HS-27A (cell line): ENCODE results near the gene GNG8.
A peak's percentile ranks its signal among the peaks of the same experiment; 100 is the strongest.

Source experiments
- DNase-seq: peaks from one replicate; pipeline ENCODE4 v3.0.0-alpha.2; 2012; ENCODE audit warnings: low read depth, missing footprints

Gene GNG8

DNA sequence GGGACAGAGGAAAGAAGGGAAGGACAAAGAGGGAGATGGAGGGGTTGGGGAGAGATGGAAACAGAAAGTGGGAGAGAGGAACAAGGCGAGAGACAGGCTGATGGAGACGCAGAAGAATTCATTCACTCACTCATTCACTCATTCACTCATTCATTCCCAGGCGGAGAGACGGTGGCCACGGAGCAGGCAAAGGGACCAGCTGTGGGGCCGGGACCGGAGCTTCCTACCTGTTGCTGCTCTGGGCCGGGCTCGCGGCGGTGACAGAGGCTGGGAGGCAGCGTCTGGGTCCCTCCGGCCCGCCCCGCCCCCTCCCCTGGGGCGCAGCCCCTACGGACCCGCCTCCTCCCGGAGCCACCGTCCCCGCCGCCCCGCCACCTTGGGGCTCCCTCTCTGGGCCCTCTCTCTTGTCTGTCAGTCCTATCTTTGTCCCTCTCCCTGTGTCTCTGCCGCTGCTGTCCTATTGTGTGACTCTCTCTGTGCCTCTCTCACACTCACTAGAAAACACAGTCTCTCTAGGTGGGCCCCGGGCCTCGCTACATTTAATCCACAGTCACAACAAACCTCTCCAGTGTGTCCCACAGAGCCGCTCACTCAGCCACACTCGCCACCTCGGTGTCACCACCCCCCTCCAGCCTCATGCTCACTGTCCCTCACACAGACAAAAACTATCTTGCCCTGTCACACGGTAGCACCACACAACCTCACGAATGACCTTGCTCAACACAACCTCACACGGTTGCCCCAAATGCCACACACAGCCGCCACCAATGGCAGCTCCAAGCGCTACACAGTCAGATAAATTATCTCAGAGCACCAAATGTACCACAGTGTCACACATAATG, at the start of gene GNG8:
Gene GNG8 (minus strand): TSS at position 283 of the 842 bp plus-strand sequence. CDS start 1,520 bp downstream, outside the sequence.
- no peak for DNase-seq

DNA sequence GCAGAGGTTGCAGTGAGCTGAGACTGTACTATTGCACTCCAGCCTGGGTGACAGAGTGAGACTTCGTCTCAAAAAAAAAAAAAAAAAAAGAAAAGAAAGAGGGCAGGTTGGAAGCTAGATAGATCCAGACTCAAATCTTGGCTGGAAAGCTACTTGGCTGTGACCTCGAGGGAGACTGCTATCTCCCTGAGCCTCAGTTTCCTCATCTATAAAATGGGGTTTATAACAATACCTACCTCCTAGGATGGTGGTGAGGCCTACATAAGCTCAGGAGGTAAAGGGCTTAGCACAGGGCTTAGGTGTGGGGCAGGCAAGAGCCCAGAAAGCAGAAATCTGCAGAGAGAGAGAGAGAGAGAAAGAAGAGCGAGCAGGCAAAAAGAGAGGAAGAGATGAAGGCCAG, 49.2 kb upstream of the GNG8 start:
- DNase-seq, result no peak

DNA sequence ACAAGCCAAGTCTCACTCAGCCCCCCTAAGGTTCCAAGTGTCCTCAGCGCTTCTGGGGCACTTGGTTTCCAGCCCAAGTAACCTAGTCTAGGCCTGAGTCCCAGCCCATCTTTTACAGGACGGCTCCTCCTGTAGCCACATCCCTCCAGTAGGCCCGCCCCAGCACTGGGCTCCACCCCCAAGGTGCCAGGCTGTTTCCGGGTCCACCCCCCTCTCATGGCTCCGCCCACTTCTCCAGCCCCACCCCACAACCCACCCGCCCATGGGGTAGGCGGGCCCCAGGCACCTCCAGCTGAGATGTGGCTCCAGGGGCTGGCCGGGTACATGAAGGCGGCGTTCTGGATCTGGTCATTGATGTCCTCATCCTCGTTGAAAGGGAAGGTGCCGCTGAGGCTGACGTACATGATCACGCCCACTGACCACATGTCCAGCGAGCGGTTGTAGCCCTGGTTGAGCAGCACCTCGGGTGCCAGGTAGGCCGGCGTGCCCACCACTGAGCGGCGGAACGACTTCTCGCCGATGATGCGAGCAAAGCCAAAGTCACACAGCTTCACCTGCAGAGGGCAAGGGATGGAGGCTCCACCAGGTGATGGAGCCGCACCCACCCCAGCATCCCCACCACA, 42.2 kb upstream of the GNG8 start:
- DNase-seq, result no peak

DNA sequence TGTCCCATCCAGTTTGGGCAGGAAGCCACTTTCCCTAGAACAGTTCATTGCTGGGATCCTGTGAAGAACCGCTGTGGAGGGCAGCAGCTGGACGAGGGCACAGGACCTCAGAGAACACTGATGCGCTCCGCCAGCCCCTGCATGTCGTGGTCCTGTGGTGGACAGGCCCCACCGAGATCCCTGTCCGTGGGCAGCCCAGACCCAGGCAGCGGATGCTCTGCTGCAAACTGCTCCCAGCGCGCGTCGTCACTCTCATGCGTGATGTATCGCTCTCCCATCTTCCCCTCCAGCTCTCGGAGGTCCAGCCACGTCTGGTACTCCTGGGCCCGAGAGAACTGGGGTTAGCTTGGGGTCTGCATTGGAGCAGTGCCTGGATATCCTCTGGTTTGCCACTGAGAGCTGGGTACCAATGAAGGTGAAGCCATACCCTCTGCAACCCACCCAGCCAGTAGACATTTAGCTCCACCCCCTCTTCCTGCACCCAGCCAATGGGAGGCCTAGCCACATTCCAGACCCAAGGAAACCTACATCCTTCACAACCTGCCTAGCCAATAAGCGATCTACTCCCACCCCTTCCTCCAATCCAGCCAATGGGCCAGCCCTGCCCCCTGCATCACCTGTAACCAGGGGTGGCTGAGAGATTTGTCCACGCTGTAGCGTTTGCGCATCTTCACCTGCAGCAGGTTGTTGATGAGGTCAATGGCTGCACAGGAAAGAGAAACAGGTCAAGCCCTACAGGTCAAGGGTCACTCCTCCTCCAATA, 38.6 kb upstream of the GNG8 start:
- no peak for DNase-seq

DNA sequence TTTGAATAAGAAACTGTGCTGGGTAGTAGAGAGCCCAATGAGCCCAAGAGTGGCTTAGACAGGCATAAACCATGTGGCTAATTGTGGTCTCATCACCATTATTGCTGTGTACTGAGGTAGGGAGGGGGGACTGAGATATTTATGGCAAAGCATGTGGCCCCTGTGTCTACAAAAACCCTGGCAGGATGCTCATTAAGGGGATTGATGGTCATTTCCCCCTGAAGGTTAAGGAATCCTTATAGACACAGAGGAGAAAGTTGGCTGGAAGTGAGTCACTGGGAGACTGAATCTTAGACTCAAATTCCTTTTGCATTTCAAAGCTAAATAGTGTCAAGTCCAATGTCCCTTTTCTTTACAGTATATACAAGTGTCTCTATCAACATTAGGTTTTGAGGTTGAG, 34.8 kb upstream of the GNG8 start:
- no peak for DNase-seq

DNA sequence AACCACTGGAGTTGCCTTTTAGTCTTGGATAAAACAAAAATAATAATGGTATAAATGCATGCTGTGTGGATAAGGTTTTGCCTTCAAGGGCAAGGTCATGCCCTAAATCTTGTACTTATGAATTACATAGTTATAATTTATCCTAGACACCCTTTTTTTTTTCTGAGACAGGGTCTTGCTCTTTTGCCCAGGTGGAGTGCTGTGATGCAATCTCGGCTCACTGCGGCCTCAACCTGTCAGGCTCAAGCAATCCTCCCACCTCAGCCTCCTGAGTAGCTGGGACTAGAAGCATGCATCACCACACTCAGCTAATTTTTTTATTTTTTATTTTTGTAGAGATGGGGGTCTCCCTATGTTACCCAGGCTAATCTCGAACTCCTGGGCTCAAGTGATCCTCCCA, 32.7 kb upstream of the GNG8 start:
- DNase-seq, result no peak

DNA sequence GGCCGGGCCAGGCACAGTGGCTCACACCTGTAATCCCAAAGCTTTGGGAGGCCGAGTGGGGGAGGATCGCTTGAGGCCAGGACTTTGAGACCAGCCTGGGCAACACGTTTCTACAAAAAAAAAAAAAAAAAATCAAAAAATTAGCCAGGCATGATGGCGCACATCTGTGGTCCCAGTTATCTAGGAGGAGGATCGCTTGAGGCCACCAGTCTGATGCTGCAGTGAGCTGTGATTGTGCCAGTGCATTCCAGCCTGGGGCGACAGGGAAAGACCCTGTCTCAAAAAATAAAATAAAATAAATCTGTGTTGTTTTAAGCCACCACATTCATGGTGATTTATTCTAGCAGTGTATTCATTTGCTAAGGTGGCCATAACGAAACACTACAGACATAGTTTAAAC, 29.1 kb upstream of the GNG8 start:
- DNase-seq, result no peak

DNA sequence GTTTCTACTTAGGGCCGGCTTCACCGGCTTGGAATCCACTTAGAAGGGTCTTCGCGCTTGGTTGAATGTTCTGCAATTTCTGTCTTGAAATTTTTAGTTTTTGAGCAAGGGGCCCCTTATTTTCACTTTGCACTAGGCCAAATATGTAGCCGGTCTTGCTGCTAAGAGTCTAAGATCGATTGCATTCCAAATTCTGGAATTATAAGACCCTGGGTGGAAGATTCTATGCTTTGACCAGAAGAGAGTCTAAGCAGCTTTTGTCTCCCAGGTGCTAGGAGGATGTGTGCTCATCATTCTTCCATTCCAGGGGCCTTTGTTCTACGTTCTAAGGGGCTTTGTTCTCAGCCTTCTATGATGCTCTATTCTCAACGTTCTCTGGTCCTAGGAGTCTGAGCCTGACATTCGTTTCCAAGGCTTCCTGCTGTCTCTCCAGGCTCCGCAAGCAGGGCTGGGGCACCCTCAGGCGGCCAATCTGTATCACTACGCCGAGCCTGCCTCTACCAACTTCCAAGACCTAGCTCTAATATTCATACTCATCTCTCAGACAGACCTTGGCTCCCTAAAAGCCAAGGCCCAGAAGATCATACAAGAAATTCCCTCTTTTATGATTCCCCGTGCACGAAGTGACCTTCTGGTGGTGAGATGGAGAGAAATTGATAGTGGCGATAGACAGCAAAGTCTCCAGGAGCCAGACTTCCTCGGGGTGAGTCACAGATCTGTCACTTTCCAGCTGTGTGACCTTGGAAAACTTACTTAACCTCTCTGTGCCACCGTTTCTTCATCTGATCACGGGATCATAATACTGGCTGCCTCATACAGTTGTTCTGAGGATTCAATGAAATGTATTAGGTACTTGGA, 26.0 kb upstream of the GNG8 start:
- peak; percentile 59 for DNase-seq

DNA sequence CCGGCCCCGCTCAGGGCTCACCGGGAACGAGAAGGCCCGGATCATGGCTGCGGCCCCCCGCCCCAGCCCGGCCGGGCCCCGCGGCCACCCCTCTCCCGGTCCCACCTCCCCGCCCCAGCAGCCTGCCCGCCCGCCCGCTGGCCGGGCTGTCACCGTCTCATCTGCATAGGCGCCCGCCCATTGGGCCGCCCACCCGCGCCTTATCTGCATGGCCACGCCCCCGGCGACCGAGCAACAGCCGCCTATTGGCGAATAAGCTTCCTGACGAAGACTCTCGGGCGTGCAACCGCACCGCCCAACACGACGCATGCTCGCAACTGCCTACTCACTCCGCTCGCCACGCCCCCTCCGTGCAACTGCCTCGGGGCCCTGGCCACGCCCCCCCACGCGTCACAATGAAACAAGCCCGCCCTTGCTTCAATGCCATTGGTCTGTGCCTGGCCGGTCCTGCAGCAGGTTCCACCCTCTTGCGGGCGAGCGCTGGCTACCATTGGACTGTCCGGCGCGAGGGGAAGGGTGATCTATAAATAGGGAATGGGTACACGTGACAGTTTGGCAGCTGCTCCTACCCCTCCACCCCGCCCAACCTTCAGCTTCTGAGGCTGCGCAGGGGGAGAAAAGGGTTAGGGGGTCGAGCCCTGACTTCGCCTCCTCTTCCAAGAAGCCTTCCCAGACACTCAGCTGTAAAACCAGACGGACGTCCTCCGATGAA, 25.2 kb upstream of the GNG8 start, which contains the start of gene DACT3:
Gene DACT3 (minus strand): TSS at position 163 of the 712 bp plus-strand sequence. CDS start 118 bp downstream, at position 45.
- peak; percentile 99 for DNase-seq

DNA sequence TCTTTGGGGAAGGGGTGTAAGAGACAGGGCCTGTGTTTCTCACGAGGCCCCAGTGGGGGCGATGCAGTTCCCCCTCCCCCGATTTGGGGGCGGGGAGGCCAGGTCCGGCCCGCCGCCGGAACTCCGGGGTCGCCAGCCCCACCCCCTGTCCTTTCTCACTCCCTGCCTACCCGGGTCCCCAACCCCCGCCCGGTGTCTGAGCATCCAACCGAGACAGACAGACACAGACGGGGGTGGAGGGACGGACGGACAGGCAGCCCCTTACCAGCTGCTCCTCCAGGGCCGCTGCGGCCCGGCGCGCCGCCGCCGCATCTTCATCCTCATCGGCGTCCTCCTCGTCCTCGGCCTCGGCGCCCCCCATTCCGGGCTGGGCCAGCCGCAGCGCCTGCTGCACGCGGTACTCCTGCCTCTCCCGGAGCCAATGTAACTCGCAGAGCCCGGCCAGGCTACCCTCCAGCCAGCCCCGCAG, 24.6 kb upstream of the GNG8 start:
- no peak for DNase-seq

DNA sequence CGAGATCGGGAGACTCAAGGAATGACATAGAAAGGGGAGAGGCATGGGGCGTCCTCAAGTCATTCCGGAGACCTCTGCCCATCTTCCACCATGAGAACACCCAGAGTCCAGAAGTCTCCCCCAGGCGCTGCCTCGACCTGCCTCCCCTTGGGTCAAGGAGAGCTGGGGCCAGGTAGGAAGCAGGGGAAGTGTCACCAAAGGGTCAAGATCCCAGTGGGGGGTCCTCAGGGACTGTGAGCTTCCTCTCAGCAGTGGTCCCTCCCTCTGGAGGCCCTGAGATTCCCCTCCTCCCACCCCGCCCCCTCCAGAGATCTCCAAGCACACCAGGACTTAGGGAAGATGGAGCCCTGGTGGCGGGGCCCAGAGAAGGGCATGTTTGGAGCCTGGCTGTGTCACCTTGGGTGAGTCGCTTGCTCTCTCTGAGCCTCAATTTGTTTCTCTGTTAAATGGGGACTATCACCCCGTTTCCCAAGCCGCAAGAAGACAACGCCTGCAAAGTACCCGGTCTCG, 24.1 kb upstream of the GNG8 start:
- DNase-seq, result no peak

DNA sequence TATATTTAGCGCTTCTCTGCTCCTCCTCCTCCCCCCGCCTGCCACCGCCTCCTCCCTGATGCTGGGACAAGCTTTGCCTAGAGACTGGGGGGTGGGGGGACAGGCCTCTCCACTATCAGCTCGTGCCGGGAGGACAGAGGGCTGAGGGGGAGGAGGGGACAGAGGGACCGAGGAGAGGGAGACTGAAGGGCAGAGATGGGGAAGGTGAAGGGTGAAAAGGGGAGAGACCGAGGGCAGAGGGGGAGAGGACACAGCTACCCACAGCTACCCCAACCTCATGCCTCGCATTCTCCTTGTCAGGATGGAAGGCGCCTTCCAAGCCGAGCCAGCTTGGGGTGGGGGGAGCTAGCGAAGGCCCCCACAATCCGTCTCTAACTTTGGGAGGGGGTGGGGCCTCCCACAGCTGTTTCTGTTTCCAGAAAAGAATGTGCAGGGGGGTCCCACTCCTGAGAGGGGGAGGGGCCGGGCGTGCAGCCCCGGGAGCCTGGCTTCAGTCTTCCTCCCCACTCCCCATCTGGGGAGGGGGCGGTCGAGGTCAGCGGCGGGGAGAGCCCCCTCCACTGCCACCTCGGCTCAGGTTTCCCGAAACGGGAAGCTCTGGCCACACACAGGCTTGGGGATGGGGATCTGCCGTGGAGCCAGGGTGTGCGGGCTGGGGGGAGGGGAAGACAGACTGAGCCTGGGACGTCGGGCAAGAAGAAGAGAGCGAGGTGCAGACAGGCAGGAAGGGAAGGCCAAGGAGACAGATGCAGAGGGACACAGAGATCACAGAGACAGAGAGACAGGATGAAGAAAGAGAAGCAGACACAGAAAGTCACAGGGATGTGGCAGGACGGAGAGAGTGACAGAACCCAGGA, 23.4 kb upstream of the GNG8 start:
- DNase-seq, result no peak

DNA sequence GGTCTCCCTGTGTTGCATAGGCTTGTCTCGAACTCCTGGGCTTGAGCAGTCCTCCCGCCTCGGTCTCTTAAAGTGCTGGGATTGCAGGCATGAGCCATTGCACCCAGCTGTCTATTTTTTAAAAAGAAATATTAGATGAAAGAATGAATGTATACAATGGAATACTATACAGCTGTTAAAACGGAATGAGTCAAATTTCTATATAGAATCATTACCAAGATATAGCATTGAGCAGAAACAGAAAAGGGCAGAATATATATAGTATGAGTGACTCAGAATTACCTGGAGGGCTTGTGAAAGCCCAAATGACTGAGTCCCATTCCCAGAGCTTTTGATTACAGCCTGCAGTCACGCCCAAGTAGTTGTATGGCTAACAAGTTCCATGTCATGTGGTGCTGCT, 20.5 kb upstream of the GNG8 start:
- no peak for DNase-seq

DNA sequence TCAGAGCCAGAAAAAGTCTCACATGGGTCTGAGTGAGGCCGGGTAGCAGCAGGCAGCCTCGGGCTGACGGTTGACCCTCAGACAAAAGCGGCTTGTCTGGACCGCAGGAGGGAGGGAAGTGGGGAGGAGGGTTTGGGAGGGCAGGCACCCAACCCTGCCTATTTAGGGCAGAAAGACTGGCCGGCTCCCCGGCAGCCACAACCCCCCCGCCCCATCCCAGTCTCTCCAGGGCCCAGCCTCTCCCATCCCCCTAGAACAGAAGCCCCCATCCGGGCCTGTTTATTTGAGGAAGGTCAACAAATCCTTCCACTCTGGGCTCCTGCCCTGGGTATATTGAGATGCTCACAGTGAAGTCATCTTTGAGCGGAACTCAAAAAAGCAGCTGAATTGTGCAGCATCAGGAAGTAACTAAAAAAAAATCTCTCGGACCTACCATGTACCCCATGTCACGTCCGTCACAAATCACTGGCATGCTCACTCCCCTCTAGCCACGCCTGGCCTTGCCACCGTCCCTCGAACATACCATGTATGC, 18.7 kb upstream of the GNG8 start:
- DNase-seq, result no peak

DNA sequence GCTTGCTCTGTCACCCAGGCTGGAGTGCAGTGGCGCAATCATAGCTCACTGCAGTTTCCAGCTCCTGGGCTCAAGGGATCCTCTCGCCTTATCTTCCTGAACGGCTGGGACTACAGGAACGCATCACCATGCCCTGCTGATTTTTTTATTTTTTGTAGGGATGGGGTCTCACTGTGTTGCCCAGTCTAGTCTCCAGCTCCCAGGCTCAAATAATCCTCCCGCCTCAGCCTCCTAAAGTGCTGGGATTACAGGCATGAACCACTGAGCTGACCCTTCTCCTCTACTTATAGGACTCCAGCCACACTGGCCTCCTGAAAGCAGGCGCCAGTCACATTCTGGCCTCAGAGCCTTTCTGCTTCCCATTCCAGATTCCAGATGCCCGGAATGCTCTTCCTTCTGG, 14.4 kb upstream of the GNG8 start:
- no peak for DNase-seq

DNA sequence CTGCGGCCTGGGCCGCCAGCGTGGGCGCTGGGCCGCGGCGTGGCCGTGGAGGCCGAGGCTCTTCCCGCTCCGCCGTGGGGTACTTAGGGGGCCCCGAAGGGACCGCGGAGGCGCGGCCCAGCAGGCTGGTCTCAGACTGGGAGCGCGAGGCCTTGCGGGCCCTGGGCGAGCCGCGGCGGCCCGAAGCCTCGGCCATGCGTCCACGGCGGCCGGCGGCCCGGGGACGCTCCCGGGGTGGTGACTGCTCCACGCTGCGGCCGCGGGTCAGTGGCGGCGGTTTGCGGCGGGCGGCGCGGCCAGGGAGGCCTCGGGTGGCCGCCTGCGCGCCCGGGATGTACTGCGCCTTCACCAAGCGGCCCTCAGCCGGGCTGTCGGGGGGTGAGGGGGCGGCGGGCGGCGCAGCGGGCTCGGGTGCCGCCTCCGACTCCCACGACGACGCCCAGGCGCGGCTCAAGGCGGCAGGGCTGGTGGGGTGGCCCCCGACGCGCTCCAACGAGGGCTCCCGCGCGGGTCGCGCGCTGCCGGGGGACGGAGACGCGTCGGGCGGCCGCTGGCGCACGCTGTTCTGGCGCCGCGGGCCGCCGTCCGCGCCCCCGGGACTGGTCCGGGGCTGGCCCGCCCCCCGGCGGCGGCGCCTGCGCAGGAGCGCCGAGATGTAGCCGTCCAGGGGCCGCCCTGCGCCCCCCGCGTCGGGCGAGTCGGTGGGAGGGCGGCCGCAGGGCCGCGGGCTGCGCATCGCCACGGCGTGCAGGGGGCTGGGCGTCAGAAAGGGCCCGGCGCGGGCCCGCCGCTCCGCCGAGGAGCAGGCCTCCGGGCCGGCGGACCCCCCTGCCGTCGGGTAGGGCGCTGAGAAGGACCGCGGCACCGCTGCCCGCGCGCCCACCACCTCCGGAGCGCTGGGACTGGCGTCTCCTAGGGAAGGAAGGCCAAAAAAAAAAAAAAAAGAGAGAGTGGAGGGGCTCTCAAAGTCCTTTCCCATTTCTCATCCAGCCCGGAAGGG, 13.3 kb upstream of the GNG8 start:
- no peak for DNase-seq

DNA sequence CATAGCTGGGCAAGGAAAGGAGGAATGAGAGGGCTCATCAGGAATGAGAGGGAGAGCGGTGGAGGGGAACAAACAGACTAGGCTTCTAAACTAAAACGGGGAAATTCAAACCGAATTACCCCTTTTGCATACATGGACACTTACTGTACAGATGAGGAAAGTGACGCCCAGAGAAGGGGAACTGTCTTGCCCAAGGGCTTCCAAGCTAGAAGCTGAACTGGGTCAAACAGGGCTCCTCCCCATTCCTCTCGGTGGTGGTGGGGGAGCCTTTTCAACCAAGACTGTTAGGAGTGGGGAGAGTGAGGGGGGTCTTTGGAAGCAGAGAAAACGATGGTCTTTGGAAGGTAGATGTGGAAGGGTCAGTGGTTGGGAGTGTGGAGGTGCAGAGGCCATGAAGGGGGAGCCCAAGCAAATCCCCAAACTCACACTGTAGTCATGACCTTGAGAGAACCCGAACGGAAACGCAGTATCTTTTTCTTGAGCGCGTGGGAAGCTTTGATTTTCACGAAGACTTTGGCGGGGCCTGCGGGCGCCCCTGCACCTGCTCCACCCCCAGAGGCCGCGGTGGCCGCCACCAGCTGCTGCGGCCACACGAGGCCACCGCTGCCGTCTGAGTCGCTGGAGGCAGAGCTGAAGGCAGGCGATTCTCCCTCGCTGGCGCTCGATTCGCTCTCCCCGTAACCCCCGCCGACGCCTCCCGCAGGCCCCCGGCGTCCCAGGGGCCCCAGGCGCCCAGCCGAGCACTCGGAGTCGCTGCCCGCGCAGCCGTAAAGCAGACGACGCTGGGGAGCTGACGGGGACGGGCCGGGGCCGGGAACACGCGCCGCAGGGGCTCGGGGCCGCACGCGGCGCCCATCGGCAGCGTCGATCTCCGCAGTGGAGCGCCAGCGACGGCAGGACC, 12.3 kb upstream of the GNG8 start:
- DNase-seq, result no peak
